ENCODE measurements around the gene CFAP54.
"Not testable (repeated sequence)": the region's sequence is repeated elsewhere in the genome, so short reads cannot be mapped to it uniquely, and the experiment has no call there.

The CFAP54 gene

GRCh38 chr12:96471368-96472050 lies 17.9 kb upstream of the CFAP54 start:
- no peak for DNase-seq (ENCODE audit: low read depth, low spot score)
- no peak overlapping the region for H3K4me3 ChIP-seq (ENCODE audit: low read length)

- no peak for DNase-seq (ENCODE audit: low read depth, low spot score)
- H3K4me3 ChIP-seq (ENCODE audit: low read length) = no peak overlapping the region
Observed at GRCh38 chr12:96472384-96472783, 17.0 kb upstream of the CFAP54 start.

- DNase-seq (ENCODE audit: low read depth, low spot score) = no peak
- no peak overlapping the region for H3K4me3 ChIP-seq (ENCODE audit: low read length)
Observed at GRCh38 chr12:96473394-96474093, 15.8 kb upstream of the CFAP54 start.

GRCh38 chr12:96474206-96474605 lies 15.2 kb upstream of the CFAP54 start:
- DNase-seq (ENCODE audit: low read depth, low spot score) = no peak
- no peak overlapping the region for H3K4me3 ChIP-seq (ENCODE audit: low read length)

GRCh38 chr12:96478011-96478410 lies 11.4 kb upstream of the CFAP54 start:
- no peak overlapping the region for H3K4me3 ChIP-seq (ENCODE audit: low read length)
- no peak for DNase-seq (ENCODE audit: low read depth, low spot score)

- H3K4me3 ChIP-seq (ENCODE audit: low read length) = no peak overlapping the region
- DNase-seq (ENCODE audit: low read depth, low spot score) = no peak
Observed at GRCh38 chr12:96482086-96482485, 7.3 kb upstream of the CFAP54 start.

GRCh38 chr12:96483116-96483515 lies 6.3 kb upstream of the CFAP54 start:
- no peak overlapping the region for H3K4me3 ChIP-seq (ENCODE audit: low read length)
- DNase-seq (ENCODE audit: low read depth, low spot score) = no peak

GRCh38 chr12:96486751-96487613 lies 2.4 kb upstream of the CFAP54 start:
- H3K4me3 ChIP-seq (ENCODE audit: low read length) = no peak overlapping the region
- no peak for DNase-seq (ENCODE audit: low read depth, low spot score)

- no peak for DNase-seq (ENCODE audit: low read depth, low spot score)
- no peak overlapping the region for H3K4me3 ChIP-seq (ENCODE audit: low read length)
Observed at GRCh38 chr12:96487634-96488033, 1.7 kb upstream of the CFAP54 start.

GRCh38 chr12:96493106-96493505 lies 3.7 kb downstream of the CFAP54 start:
- no peak for DNase-seq (ENCODE audit: low read depth, low spot score)
- no peak overlapping the region for H3K4me3 ChIP-seq (ENCODE audit: low read length)

GRCh38 chr12:96494154-96494553 lies 4.8 kb downstream of the CFAP54 start:
- not testable (repeated sequence) for DNase-seq (ENCODE audit: low read depth, low spot score); H3K4me3 ChIP-seq (ENCODE audit: low read length)

GRCh38 chr12:96495155-96495554 lies 5.8 kb downstream of the CFAP54 start:
- no peak overlapping the region for H3K4me3 ChIP-seq (ENCODE audit: low read length)
- DNase-seq (ENCODE audit: low read depth, low spot score) = no peak

- no peak overlapping the region for H3K4me3 ChIP-seq (ENCODE audit: low read length)
- DNase-seq (ENCODE audit: low read depth, low spot score) = no peak
Observed at GRCh38 chr12:96495841-96496545, 6.6 kb downstream of the CFAP54 start.

GRCh38 chr12:96496944-96497343 lies 7.6 kb downstream of the CFAP54 start:
- DNase-seq (ENCODE audit: low read depth, low spot score) = no peak
- H3K4me3 ChIP-seq (ENCODE audit: low read length) = no peak overlapping the region

GRCh38 chr12:96497855-96498254 lies 8.5 kb downstream of the CFAP54 start:
- peak; percentile 52 for DNase-seq (ENCODE audit: low read depth, low spot score)
- no peak overlapping the region for H3K4me3 ChIP-seq (ENCODE audit: low read length)

- DNase-seq (ENCODE audit: low read depth, low spot score) = peak; percentile 14
- no peak overlapping the region for H3K4me3 ChIP-seq (ENCODE audit: low read length)
Observed at GRCh38 chr12:96500693-96501092, 11.3 kb downstream of the CFAP54 start.

- no peak overlapping the region for H3K4me3 ChIP-seq (ENCODE audit: low read length)
- DNase-seq (ENCODE audit: low read depth, low spot score) = peak; percentile 19
Observed at GRCh38 chr12:96501133-96501761, 11.9 kb downstream of the CFAP54 start.

- H3K4me3 ChIP-seq (ENCODE audit: low read length) = no peak overlapping the region
- DNase-seq (ENCODE audit: low read depth, low spot score) = no peak
Observed at GRCh38 chr12:96501908-96502307, 12.5 kb downstream of the CFAP54 start.

GRCh38 chr12:96502477-96502876 lies 13.1 kb downstream of the CFAP54 start:
- H3K4me3 ChIP-seq (ENCODE audit: low read length) = no peak overlapping the region
- DNase-seq (ENCODE audit: low read depth, low spot score) = no peak
